ENCODE measurements around the gene UPF1.

UPF1 gene

GRCh38 chr19:18905058-18905456 is 73.3 kb downstream of the UPF1 start:
- TF ChIP-seq CTCF (IDR thresholded peaks at IDR 0.05; ENCODE audit: control insufficient read depth, extremely low read depth, insufficient read depth) = no peak
- no peak overlapping the region for H3K4me3 ChIP-seq (ENCODE audit: low read depth, low read length)
- DNase-seq (ENCODE audit: low read depth) = no peak

DNA sequence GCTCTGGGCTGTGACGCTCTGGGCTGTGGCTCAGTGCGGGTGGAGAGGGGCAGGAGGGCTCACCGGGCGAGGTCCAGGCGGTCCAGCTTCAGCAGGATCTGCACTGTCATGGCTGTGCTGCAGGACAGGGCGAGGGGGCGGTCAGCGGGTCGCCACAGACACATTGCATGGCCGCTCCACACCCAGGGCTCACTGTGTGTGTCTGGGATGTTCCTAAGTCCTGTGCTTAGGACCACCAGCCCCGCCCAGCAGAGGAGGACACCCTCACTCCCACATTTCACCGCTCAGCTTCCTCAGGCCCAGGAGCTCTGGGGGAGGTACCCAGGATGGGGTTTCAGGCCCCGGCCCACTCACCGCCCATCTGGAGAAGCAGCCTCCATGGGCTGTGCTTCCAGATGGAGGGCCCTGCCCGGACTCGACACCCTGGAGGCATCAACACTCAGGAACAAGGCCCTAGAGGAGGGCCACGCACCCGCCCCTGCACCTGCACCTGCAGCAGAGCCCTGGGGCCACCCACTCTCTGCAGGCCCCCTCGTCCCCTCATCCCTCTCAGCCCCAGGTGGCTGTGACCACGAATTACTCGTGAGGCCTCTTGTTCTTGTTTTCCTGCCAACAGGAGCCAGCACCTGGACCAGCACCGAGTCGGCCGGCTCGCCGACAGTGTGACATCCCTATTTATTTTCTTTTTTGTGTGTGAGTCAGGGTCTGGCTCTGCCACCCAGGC is 73.9 kb downstream of the UPF1 start:
- DNase-seq (ENCODE audit: low read depth) = no peak
- TF ChIP-seq CTCF (IDR thresholded peaks at IDR 0.05; ENCODE audit: control insufficient read depth, extremely low read depth, insufficient read depth) = no peak
- no peak overlapping the region for H3K4me3 ChIP-seq (ENCODE audit: low read depth, low read length)

GRCh38 chr19:18906605-18907519 is 75.1 kb downstream of the UPF1 start:
- DNase-seq (ENCODE audit: low read depth) = no peak
- H3K4me3 ChIP-seq (ENCODE audit: low read depth, low read length) = no peak overlapping the region
- TF ChIP-seq CTCF (IDR thresholded peaks at IDR 0.05; ENCODE audit: control insufficient read depth, extremely low read depth, insufficient read depth) = no peak

DNA sequence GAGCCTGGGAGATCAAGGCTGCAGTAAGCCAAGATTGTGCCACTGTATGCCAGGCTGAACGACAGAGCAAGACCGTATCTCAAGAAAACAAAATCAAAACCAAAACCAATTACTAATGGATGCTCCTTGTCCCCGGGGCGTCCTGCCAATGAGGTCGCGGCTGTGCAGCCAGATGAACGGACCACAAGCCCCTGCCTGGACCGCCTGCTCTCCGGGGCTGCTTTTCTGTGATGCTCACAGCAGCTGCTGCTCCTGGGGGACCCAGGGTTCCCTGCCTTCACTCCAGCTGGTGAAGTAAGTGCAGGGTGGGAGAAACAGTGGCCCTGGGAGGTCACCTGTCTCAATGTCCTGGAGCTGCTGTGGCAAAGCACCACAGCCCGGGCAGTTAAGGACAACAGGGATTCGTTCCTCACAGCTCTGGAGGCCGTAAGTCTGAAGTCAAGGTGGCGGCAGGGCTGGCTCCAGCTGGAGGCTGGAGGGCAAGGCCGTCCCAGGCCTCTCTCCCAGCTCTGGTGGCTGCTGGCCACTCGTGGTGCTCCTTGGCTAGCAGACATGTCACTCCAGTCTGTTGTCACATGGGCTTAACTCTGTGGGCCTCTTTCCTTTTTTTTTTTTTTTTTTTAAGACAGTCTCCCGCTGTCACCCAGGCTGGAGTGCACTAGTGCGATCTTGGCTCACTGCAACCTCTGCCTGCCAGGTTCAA is 77.3 kb downstream of the UPF1 start:
- H3K4me3 ChIP-seq (ENCODE audit: low read depth, low read length) = no peak overlapping the region
- DNase-seq (ENCODE audit: low read depth) = no peak
- no peak for TF ChIP-seq CTCF (IDR thresholded peaks at IDR 0.05; ENCODE audit: control insufficient read depth, extremely low read depth, insufficient read depth)

DNA sequence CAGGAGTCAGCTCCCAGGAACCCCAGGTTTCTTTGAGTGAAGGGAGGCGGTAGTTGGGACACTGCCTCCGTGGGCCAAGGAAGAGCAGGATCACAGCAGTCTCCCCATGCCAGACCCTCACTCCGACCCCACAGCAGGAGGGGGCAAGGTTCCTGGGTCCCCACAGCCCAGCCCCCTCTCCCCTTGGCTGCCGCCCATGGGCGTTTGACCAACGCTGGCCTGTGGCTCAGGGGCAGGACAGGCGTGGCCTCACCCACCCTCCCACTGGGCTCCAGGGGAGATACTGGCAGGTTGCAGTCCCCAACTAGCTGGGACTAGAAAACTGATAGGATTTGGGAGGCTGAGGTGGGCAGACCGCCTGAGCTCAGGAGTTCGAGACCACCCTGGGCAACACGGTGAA is 78.3 kb downstream of the UPF1 start:
- no peak for DNase-seq (ENCODE audit: low read depth)
- no peak overlapping the region for H3K4me3 ChIP-seq (ENCODE audit: low read depth, low read length)
- TF ChIP-seq CTCF (IDR thresholded peaks at IDR 0.05; ENCODE audit: control insufficient read depth, extremely low read depth, insufficient read depth) = no peak

GRCh38 chr19:18910801-18911436 is 79.2 kb downstream of the UPF1 start:
- no peak for TF ChIP-seq CTCF (IDR thresholded peaks at IDR 0.05; ENCODE audit: control insufficient read depth, extremely low read depth, insufficient read depth)

More at GRCh38 chr19:18910801-18911436, 79.2 kb downstream of the UPF1 start:
- DNase-seq (ENCODE audit: low read depth) = no peak
- H3K4me3 ChIP-seq (ENCODE audit: low read depth, low read length) = no peak overlapping the region

Data from LNCaP clone FGC (cell line).